COLO668 (cell line): ENCODE measurements around the gene PAQR8.

Source experiments
- DNase-seq: peaks from one replicate; lab custom pipeline; 2025; ENCODE audit not compliant: unreplicated experiment; lab: John Stamatoyannopoulos, UW

PAQR8 gene, protein sequence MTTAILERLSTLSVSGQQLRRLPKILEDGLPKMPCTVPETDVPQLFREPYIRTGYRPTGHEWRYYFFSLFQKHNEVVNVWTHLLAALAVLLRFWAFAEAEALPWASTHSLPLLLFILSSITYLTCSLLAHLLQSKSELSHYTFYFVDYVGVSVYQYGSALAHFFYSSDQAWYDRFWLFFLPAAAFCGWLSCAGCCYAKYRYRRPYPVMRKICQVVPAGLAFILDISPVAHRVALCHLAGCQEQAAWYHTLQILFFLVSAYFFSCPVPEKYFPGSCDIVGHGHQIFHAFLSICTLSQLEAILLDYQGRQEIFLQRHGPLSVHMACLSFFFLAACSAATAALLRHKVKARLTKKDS

DNA sequence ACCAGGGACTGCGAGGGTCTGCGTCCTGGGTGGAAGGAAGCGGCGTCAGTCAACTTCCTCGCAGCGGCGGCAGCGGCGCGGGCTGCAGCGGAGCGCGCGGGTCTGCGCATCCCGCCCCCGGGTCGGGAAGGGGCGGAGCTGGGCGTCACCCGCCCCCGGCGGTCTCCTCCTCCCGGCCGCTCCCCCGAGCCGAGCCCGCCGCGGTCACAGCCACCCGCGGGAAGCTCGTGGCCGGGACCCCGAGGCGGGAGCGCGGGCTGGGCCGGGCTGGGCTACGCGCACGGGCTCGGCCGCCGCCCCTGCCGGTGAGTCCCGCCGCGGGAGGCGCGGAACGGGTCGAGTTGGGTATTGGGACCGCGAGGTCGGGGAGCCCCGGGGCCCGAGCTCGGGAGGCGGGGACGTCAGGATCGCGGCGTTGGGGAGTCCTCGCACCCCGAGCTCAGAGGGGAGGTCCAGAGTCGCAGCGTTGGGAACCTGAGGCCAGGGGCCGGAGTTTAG is at the start of gene PAQR8:
PAQR8 (plus strand) TSS at position 207 of the 498 bp plus-strand sequence. CDS start 41,063 bp downstream, outside the sequence.
- peak; percentile 77 for DNase-seq

DNA sequence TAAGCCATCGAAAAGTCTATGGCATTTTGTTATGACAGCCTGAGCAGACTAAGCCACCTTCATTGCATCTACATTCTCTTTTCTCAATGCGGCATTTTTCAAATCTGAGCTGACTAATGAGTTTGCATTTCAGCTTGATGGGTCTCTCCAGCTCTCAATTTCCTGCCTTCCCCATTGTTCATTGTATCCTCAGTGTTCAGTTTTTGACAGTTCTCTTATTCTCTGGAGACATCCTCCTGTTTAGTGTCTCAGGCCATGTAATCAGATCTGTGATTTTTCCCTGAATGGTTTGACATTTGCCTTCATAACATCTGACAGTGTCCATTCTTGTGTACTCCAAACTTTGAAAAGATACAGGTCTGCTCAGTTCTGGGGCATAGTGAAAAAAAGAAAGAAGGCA is 49.5 kb upstream of the PAQR8 start:
- no peak for DNase-seq

GRCh38 chr6:52314752-52315151 is 47.2 kb upstream of the PAQR8 start:
- no peak for DNase-seq

DNA sequence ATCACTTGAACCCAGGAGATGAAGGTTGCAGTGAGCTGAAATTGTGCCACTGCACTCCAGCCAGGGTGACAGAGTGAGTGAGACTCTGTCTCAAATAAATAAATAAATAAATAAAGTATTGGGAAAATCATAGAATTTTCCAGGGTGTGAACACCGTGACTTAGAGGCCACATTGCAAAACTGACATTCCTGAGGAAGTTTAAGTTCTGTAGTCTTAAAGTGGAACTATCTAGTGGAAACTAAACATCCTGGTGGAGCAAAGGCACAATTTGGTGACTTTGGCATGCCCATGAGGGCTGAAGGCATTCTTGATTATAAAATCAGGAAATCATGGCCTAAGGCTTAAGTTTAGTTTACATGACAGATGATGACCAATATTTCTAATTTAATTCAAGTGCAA is 44.7 kb upstream of the PAQR8 start:
- no peak for DNase-seq

GRCh38 chr6:52317841-52318581 is 43.9 kb upstream of the PAQR8 start:
- no peak for DNase-seq

DNA sequence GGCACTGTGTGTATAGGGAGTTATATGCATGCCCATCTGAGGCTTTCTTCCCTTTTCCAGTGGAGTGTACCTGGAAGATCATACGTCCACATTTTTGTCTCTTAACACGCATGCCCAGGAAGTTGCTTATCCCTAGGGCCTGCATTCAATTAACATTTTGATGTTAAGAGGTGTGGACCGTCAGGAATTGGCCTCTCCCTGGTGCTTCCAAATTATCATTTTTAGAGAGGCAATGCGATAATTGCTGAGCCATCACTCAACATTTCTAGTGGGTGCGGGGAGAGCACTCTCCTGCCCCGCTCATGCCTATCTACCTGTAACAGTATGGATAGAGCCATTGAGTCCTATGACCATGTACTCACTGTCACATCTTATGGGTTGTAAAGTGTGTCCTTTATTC is 37.8 kb upstream of the PAQR8 start:
- DNase-seq: no peak

GRCh38 chr6:52325695-52326471 is 36.1 kb upstream of the PAQR8 start:
- DNase-seq: no peak

DNA sequence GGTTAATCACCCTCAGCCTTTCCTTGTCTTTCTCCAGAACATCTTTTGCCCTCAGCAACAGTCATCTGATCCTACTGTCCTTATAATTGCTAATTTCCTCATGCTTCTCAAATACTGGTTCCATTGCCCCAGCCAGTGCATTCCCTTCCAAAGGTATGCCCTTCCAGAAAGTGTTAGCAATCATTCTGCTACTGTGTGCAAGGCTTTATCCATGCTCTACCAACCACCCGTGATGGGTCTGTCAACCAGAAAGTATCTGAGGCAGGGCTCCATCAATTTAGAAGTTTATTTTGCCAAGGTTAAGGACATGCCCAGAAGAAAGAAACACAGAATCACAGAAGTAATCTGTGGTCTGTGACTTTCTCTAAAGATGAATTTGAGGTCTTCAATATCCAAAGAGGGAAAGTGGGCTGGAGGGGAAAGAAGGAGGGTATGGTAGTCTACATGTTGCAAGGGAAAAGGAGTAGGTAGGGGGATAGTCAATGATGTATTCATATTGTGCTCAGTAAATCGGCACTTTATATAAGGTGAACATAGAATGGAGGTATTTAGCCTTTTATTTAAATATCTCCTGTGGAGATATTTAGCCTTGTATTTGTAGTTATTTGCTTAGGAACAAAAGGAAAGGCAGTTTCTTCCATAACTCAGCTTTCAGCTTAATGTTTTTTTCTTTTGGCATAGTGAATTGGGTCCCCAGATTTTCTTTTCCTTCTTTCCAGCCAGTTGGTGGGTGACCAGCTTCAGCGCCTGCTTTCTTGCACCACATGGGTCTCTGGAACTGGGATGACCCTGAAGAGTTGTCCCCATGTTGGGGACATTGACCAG is 35.2 kb upstream of the PAQR8 start:
- no peak for DNase-seq

DNA sequence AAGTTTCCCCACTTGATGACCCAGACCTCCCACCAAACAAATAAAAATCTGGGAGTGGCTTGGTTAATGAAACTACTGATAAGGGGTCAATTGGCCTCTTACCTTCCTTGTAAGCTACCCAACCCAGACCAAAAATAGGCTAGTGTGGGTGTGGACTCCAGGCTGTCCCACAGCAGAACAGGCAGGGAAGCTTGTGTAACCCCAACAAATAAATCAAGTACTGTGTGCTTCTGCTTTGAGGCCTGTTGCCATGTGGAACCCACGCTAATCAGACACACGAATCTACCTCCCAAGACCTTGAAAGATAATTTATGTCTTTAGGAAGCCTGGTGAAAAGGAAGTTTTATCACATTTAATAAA is 33.7 kb upstream of the PAQR8 start:
- DNase-seq: peak; percentile 2

DNA sequence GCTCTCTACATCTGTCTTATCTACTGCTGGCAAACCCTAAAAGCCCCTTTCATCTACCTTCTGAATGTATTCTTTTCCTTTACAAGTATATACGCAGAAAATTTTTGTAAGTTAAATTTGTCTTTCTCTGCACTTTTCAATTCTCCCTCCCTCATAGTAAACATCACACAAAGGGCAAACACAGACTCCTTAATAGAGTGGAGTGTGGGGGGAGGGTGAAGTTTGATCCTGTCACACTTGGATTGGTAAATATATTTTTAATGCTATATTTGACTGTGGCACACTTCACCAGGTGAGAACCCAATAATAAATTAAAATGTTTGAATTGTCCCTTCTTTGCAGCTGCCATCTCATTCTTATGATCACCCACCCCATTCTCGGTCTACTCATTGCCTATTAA is 33.2 kb upstream of the PAQR8 start:
- DNase-seq: peak; percentile 10

- DNase-seq: no peak
Observed at GRCh38 chr6:52330470-52330869, 31.5 kb upstream of the PAQR8 start.

- DNase-seq: no peak
Observed at GRCh38 chr6:52331793-52332457, 30.0 kb upstream of the PAQR8 start.

DNA sequence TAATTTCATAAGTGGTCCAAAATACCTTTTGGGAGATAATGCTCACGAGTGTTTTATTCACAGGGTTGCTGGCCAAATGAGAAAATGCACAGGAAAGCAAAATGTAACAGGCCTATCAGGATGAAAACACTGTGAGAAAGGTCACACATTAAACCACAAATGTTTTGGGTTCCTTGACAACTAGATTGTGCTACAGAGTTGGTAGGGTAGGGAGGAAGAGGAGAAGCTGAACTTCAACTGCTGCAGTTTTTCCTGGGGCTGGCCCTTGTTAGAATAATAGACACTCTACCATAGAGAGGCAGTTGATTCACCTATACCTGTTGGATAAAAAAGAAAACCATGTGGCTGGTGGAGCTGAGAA is 28.1 kb upstream of the PAQR8 start:
- DNase-seq: no peak

DNA sequence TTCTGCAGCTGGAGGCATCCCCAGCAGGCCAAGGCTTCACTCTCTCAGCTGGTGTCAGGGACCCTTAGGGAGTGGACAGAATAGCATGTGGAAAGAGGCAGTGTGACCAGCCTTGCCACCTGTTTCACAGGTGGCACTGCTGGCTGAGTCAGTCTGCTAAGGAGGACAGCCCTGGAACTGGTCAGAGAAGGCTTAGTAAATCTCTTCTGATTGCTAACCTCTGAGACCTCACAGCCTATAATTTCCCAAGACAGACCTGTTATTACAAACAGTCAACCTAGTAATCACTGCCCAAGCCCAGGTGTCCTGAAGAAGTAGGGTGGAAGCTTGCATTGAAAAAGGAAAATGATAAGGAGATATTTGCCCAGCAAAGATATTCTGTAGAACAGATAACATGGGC is 26.4 kb upstream of the PAQR8 start:
- DNase-seq: no peak

DNA sequence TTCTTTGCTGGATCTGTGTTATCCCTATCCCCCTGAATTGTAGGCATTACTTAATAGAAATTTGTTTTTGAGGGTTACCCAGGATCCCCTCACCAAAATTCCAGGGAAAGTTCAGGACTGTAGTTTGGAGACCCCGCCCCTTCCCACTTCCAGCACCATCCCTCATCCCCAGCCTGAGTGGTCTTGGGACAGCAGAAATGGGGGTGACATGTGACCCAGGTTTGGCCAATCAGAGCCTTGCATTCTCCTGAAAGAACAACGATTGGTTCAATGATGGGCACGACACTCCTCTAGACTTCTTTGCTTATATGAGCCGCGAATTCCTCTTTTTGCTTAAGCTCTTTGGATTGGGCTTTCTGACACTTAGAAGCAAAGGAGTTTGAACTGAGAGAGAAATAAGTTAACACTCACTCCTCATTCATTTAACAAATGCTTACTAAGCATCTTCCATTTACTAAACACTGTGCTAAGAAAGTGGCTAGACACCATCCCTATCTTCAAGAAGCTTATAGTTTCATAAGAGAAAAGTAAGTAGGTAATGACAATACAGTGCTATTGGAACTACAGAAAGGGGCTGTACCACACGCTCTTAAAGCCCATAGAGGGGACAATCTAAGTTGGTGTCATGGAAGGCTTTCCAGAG is 24.9 kb upstream of the PAQR8 start:
- DNase-seq: no peak

DNA sequence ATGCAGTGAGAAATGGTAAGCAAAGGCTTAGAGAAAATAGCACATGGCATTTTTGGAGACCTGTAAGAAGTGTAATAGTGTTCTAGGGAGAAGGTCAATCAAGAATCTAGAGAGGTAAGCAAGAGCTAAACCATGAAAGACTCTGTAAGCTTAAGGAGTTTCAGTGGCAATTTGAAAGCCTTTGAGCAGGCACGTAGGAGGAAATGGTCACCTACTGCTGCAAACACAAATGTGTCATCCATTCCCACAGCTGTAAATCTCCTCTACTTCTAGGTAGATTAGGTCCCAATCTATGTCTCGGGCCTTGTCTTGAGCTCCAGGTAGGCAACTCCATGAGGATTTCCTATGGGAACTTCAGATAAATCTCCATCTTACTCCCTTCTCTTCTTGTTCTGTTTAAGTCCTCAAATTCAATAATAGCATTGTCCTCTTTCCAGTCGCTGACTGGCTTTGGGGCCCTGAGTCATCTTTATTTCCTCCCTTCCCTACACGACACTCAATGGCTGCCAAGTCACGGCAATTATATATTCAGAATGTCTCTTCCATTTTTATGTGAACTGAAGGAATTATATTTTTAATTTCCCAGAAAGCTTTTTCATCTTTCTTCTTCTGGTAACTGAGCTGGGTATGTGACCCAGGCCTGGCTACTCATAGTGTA is 24.2 kb upstream of the PAQR8 start:
- no peak for DNase-seq

GRCh38 chr6:52340603-52340880 is 21.4 kb upstream of the PAQR8 start:
- no peak for DNase-seq

DNA sequence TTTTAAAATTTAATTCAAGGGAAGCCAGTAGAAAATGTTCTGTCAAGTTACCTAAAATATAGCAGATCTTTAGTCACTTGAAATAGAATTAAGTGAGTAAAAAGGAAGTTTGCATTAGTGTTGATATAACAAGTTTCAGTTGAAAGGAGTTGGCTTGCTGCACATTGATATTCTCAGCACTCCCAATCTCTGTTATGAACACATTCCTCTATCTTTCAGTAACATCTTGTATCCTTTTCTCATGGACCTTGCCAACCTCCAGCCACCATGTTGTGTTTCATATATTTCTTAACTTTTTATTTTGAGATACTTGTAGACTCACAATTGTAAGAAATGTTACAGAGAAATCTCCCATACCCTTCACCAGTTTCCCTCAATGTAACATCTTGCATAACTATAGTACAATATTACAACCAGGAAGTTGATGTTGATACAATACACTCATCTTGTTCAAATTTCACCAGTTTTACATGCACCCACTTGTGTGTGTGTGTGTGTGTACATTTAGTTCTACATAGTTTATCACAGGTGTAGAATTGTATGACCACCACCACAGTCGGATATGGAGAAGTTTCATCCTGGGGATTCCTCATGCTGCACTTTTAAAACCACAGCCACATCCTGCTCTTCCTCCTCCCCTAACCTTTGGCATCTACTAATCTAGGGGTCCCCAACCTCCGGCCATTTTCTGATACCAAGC is 20.2 kb upstream of the PAQR8 start:
- DNase-seq: no peak

GRCh38 chr6:52345311-52345710 is 16.6 kb upstream of the PAQR8 start:
- DNase-seq: no peak
